ENCODE results near the gene TCERG1. TPM values are rescaled to one million over a fixed set of nuclear protein-coding genes. Genes with fewer than 3 reads are reported as not detected.

Gene TCERG1
- 38.5 and 47.3 TPM in 2 replicates for polyA plus RNA-seq (2012; rRNA removed)
- polyA plus RNA-seq (2012; cell fraction: cytosol; rRNA removed), result 21.6 and 26.7 TPM in 2 replicates
- polyA plus RNA-seq (2012; cell fraction: nucleus; rRNA removed), result 72.8 and 132 TPM in 2 replicates

DNA sequence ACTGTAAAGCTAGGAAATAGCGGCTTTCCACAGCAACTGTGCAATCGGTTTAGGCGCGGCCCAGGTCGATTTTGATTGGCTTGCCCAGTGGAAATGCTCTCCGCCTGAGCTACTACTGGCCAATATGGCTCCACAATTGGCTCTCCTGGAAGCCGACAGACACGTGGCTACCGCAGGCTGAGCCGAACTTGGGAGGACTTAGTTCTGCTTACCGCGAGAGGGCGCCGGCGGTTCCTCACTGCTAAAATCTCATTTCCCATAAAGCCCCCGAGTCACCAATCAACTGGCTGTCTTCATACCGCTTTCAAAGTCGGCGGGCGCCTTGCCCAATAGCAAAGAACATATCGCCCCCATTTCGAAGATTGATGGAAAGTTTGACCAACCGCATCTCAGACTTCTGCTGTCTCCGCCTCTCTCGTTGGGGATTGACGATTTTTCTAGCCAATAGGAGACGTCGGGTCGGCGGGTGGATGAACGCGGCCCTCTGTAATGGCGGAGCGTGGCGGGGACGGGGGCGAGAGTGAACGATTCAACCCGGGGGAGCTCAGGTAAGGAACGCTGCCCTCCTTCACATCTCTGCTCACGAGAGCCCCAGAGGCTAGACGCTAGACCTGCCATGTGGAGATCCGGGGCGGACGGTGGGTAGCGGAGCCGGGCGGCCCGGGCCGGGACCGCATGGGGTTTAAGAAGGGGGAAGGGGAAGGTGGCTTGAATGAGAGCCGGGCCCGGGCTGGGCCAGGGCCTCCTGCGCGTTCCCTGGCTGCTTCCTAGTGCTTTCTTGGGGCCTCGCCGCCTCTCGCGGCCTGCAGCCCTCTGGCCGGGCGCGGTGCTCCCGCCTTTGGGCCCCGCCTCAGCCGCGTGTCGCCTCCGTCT lies at the start of gene TCERG1:
TSS of gene TCERG1 (plus strand) at position 473 of the 873 bp plus-strand sequence. CDS start at position 490, 17 bp downstream.
- H3K9ac ChIP-seq, result peak within 1 kb of the TSS; percentile 90
- H3K9me3 ChIP-seq, result no peaks in the 10 kb centered on the region
- under 1% methylated on average over 24 of the region's 68 CpGs for WGBS (ENCODE audit: low lambda C conversion rate)
- peak; percentile 93 for DNase-seq
- H3F3A ChIP-seq (replicated peaks; ENCODE audit: insufficient read depth), result peaks cover 4% of the 10 kb centered on the region
- H3K36me3 ChIP-seq (replicated peaks in 1 of 2; ENCODE audit: control insufficient read depth in 1 of 2, insufficient read depth in 2 of 2, low read length in 1 of 2), result no peaks in the 10 kb centered on the region
- H3K27me3 ChIP-seq (ENCODE audit: insufficient read depth), result no peaks in the 10 kb centered on the region
- H3K79me2 ChIP-seq (ENCODE audit: insufficient read depth), result peaks cover 50% of the 10 kb centered on the region
- H3K4me2 ChIP-seq, result peak within 1 kb of the TSS; percentile 74
- POLR2A ChIA-PET, result interaction anchor here (1.1 kb wide), 1 partner anchor 28 kb away, joined by 3 read pairs; no protein-coding TSS in a partner anchor
- peaks cover 14% of the 10 kb centered on the region in 2 experiments; a peak in 3 of 4 replicates for H3K4me1 ChIP-seq (ENCODE audit: control insufficient read depth in 1 of 2, insufficient read depth in 2 of 2, low read depth in 1 of 2, low read length in 1 of 2)
- H2AFZ ChIP-seq (ENCODE audit: low read depth), result peak within 1 kb of the TSS; percentile 95
- H3K27ac ChIP-seq (ENCODE audit: low read depth in 2 of 2, low read length in 1 of 2), result peak within 1 kb of the TSS; percentile 84 to 86
- peak within 1 kb of the TSS; percentile 89 to 98 for H3K4me3 ChIP-seq (ENCODE audit: low read depth in 2 of 2, low read length in 1 of 2)
- H3K9me2 ChIP-seq, result no peaks in the 10 kb centered on the region
- H4K20me1 ChIP-seq (ENCODE audit: insufficient read depth), result peaks cover 37% of the 10 kb centered on the region
- CTCF ChIA-PET, result interaction anchor here (0.6 to 2.4 kb wide), 7 partner anchors 11 to 453 kb away, joined by 3 to 10 read pairs (median 3); no protein-coding TSS in a partner anchor
- no peak for TF ChIP-seq JUND (IDR thresholded peaks at IDR 0.05)
- peak; percentile 50 for TF ChIP-seq GABPA (IDR thresholded peaks at IDR 0.05; ENCODE audit: low read depth)
- peak; percentile 59; the same call in 1 of the 2 replicates for TF ChIP-seq ELF1 (IDR thresholded peaks at IDR 0.05)
- TF ChIP-seq CHD2 (IDR thresholded peaks at IDR 0.05; ENCODE audit: low read length, partially characterized antibody), result peak; percentile 97
- peak; percentile 87 for TF ChIP-seq RFX5 (IDR thresholded peaks at IDR 0.05; ENCODE audit: low read length)
- TF ChIP-seq NRF1 (IDR thresholded peaks at IDR 0.05; ENCODE audit: low read depth, low read length), result no peak
- TF ChIP-seq, protein P1, sequence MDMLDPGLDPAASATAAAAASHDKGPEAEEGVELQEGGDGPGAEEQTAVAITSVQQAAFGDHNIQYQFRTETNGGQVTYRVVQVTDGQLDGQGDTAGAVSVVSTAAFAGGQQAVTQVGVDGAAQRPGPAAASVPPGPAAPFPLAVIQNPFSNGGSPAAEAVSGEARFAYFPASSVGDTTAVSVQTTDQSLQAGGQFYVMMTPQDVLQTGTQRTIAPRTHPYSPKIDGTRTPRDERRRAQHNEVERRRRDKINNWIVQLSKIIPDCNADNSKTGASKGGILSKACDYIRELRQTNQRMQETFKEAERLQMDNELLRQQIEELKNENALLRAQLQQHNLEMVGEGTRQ (IDR thresholded peaks at IDR 0.05; ENCODE audit: borderline replicate concordance, low read depth, low read length), result peak; percentile 49
- peak; percentile 40; the same call in 1 of the 2 replicates for TF ChIP-seq RCOR1 (IDR thresholded peaks at IDR 0.05; ENCODE audit: low read length)
- TF ChIP-seq TAF1 (IDR thresholded peaks at IDR 0.05; ENCODE audit: borderline replicate concordance, low read depth, low read length), result peak; percentile 71
- no peak for TF ChIP-seq FOXJ3 (CRISPR knock-in tag; IDR thresholded peaks at IDR 0.05)
- TF ChIP-seq RXRA (IDR thresholded peaks at IDR 0.05; ENCODE audit: borderline replicate concordance, low read depth), result no peak
- peak; percentile 80; the same call in 1 of the 2 replicates for TF ChIP-seq SIN3A (IDR thresholded peaks at IDR 0.05; ENCODE audit: borderline replicate concordance, low read depth, low read length)
- peak; percentile 98 for TF ChIP-seq MXI1 (IDR thresholded peaks at IDR 0.05; ENCODE audit: low read depth, low read length)
- TF ChIP-seq POLR2AphosphoS5 (IDR thresholded peaks at IDR 0.05; ENCODE audit: low read depth, low read length), result peak; percentile 44; the same call in 1 of the 2 replicates
- no peak for TF ChIP-seq SMC3 (IDR thresholded peaks at IDR 0.05; ENCODE audit: low read depth, low read length)
- TF ChIP-seq, protein P2, sequence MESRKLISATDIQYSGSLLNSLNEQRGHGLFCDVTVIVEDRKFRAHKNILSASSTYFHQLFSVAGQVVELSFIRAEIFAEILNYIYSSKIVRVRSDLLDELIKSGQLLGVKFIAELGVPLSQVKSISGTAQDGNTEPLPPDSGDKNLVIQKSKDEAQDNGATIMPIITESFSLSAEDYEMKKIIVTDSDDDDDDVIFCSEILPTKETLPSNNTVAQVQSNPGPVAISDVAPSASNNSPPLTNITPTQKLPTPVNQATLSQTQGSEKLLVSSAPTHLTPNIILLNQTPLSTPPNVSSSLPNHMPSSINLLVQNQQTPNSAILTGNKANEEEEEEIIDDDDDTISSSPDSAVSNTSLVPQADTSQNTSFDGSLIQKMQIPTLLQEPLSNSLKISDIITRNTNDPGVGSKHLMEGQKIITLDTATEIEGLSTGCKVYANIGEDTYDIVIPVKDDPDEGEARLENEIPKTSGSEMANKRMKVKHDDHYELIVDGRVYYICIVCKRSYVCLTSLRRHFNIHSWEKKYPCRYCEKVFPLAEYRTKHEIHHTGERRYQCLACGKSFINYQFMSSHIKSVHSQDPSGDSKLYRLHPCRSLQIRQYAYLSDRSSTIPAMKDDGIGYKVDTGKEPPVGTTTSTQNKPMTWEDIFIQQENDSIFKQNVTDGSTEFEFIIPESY (IDR thresholded peaks at IDR 0.05; ENCODE audit: borderline replicate concordance, low read depth), result peak; percentile 76
- TF ChIP-seq, protein P3, sequence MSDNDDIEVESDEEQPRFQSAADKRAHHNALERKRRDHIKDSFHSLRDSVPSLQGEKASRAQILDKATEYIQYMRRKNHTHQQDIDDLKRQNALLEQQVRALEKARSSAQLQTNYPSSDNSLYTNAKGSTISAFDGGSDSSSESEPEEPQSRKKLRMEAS (IDR thresholded peaks at IDR 0.05; ENCODE audit: low read depth), result peak; percentile 100
- peak in 1 of 2 experiments; percentile 39; a peak in 2 of 4 replicates for TF ChIP-seq EP300 (IDR thresholded peaks at IDR 0.05; ENCODE audit: borderline replicate concordance in 1 of 2, low read depth in 1 of 2, low read length in 1 of 2)
- TF ChIP-seq, protein P4, sequence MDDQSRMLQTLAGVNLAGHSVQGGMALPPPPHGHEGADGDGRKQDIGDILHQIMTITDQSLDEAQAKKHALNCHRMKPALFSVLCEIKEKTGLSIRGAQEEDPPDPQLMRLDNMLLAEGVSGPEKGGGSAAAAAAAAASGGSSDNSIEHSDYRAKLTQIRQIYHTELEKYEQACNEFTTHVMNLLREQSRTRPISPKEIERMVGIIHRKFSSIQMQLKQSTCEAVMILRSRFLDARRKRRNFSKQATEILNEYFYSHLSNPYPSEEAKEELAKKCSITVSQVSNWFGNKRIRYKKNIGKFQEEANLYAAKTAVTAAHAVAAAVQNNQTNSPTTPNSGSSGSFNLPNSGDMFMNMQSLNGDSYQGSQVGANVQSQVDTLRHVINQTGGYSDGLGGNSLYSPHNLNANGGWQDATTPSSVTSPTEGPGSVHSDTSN (IDR thresholded peaks at IDR 0.05), result peak; percentile 100
- TF ChIP-seq, protein P5, sequence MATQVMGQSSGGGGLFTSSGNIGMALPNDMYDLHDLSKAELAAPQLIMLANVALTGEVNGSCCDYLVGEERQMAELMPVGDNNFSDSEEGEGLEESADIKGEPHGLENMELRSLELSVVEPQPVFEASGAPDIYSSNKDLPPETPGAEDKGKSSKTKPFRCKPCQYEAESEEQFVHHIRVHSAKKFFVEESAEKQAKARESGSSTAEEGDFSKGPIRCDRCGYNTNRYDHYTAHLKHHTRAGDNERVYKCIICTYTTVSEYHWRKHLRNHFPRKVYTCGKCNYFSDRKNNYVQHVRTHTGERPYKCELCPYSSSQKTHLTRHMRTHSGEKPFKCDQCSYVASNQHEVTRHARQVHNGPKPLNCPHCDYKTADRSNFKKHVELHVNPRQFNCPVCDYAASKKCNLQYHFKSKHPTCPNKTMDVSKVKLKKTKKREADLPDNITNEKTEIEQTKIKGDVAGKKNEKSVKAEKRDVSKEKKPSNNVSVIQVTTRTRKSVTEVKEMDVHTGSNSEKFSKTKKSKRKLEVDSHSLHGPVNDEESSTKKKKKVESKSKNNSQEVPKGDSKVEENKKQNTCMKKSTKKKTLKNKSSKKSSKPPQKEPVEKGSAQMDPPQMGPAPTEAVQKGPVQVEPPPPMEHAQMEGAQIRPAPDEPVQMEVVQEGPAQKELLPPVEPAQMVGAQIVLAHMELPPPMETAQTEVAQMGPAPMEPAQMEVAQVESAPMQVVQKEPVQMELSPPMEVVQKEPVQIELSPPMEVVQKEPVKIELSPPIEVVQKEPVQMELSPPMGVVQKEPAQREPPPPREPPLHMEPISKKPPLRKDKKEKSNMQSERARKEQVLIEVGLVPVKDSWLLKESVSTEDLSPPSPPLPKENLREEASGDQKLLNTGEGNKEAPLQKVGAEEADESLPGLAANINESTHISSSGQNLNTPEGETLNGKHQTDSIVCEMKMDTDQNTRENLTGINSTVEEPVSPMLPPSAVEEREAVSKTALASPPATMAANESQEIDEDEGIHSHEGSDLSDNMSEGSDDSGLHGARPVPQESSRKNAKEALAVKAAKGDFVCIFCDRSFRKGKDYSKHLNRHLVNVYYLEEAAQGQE (IDR thresholded peaks at IDR 0.05; ENCODE audit: low read depth, low read length), result no peak; the same call in 1 of the 2 replicates
- TF ChIP-seq, protein P6, sequence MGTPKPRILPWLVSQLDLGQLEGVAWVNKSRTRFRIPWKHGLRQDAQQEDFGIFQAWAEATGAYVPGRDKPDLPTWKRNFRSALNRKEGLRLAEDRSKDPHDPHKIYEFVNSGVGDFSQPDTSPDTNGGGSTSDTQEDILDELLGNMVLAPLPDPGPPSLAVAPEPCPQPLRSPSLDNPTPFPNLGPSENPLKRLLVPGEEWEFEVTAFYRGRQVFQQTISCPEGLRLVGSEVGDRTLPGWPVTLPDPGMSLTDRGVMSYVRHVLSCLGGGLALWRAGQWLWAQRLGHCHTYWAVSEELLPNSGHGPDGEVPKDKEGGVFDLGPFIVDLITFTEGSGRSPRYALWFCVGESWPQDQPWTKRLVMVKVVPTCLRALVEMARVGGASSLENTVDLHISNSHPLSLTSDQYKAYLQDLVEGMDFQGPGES (IDR thresholded peaks at IDR 0.05; ENCODE audit: low read depth, low read length), result peak; percentile 94

Data from SK-N-SH (cell line).